IPS DF 6.9 (cell line): Measurements from ENCODE around the gene MRPS7.
A peak's percentile ranks its signal among the peaks of the same experiment; 100 is the strongest.
"Not testable (repeated sequence)": the region's sequence is repeated elsewhere in the genome, so short reads cannot be mapped to it uniquely, and the experiment has no call there.

Source experiments
- DNase-seq: peaks from one replicate; pipeline ENCODE4 v3.0.0-alpha.2; 2013; ENCODE audit warnings: low read depth, low spot score
- H3K27ac ChIP-seq: one replicate; pipeline ENCODE4 v1.5.1; 2013; ENCODE audit warnings: low read length, control low read depth
- H3K27me3 ChIP-seq: 2 replicates; pipeline ENCODE4 v1.6.1; 2013; ENCODE audit warnings: mild to moderate bottlenecking, low read length; ENCODE audit not compliant: control insufficient read depth, insufficient read depth
- H3K36me3 ChIP-seq: 2 replicates; pipeline ENCODE4 v1.6.1; 2013; ENCODE audit warnings: low read length; ENCODE audit not compliant: control insufficient read depth, insufficient read depth
- H3K4me1 ChIP-seq: 2 replicates; pipeline ENCODE4 v1.6.1; 2013; ENCODE audit warnings: low read length; ENCODE audit not compliant: control insufficient read depth, insufficient read depth
- H3K4me3 ChIP-seq: 2 replicates; pipeline ENCODE4 v1.5.1; 2013; ENCODE audit warnings: mild to moderate bottlenecking, low read length
- H3K9me3 ChIP-seq: 2 replicates; pipeline ENCODE4 v1.6.1; 2013; ENCODE audit warnings: low read length, inconsistent platforms; ENCODE audit not compliant: control insufficient read depth, insufficient read depth
- WGBS: extraction: QIAGEN DNeasy Blood & Tissue Kit; methylation state at CpG from one replicate; pipeline ENCODE4 v1.1.7; 2013; ENCODE audit warnings: mixed read lengths, missing lambda C conversion rate; ENCODE audit not compliant: insufficient read length, insufficient coverage; 5-methylcytosine and 5-hydroxymethylcytosine counted together

MRPS7 gene

GRCh38 chr17:75289832-75290337, 28.2 kb downstream of the MRPS7 start:
- no CpG with 5 or more reads among the region's 26 CpGs for WGBS
- H3K4me1 ChIP-seq = no peaks in the 10 kb centered on the region
- DNase-seq = no peak
- H3K27ac ChIP-seq = no peak overlapping the region
- no peaks in the 10 kb centered on the region for H3K27me3 ChIP-seq
- H3K4me3 ChIP-seq = peak overlapping the region; percentile 15; the same call in 1 of the 2 replicates
- H3K36me3 ChIP-seq = peaks cover 8% of the 10 kb centered on the region; the same call in 1 of the 2 replicates
- H3K9me3 ChIP-seq = no peaks in the 10 kb centered on the region

GRCh38 chr17:75292810-75293448, 31.2 kb downstream of the MRPS7 start:
- not testable (repeated sequence) for H3K4me1 ChIP-seq, H3K36me3 ChIP-seq, H3K27ac ChIP-seq, DNase-seq, H3K9me3 ChIP-seq, H3K27me3 ChIP-seq, H3K4me3 ChIP-seq
- WGBS = no CpG with 5 or more reads among the region's 16 CpGs

- Histone ChIP-seq H3K9me3 (no peaks in the 10 kb centered on the region), H3K4me1 (no peaks in the 10 kb centered on the region), H3K4me3 (no peak overlapping the region), H3K36me3 (no peaks in the 10 kb centered on the region), H3K27me3 (no peaks in the 10 kb centered on the region), H3K27ac (no peak overlapping the region)
- no CpG with 5 or more reads among the region's 8 CpGs for WGBS
- no peak for DNase-seq
These were observed 33.8 kb downstream of the MRPS7 start for GRCh38 chr17:75295201-75296158.

GRCh38 chr17:75300280-75300679, 38.6 kb downstream of the MRPS7 start:
- Histone ChIP-seq H3K4me1 (no peaks in the 10 kb centered on the region), H3K9me3 (no peaks in the 10 kb centered on the region), H3K27me3 (no peaks in the 10 kb centered on the region), H3K36me3 (no peaks in the 10 kb centered on the region), H3K27ac (no peak overlapping the region), H3K4me3 (no peak overlapping the region)
- DNase-seq = no peak
- no CpG with 5 or more reads among the region's 7 CpGs for WGBS

- Histone ChIP-seq H3K27me3 (no peaks in the 10 kb centered on the region), H3K4me3 (no peak overlapping the region), H3K9me3 (no peaks in the 10 kb centered on the region), H3K4me1 (no peaks in the 10 kb centered on the region), H3K27ac (no peak overlapping the region), H3K36me3 (no peaks in the 10 kb centered on the region)
- DNase-seq = no peak
- no CpG with 5 or more reads among the region's 9 CpGs for WGBS
These were observed 39.4 kb downstream of the MRPS7 start for GRCh38 chr17:75301049-75301448.

GRCh38 chr17:75301502-75302206, 40.0 kb downstream of the MRPS7 start:
- Histone ChIP-seq H3K27ac (no peak overlapping the region), H3K4me1 (no peaks in the 10 kb centered on the region), H3K4me3 (no peak overlapping the region), H3K9me3 (no peaks in the 10 kb centered on the region), H3K27me3 (no peaks in the 10 kb centered on the region), H3K36me3 (no peaks in the 10 kb centered on the region)
- WGBS = no CpG with 5 or more reads among the region's 17 CpGs
- no peak for DNase-seq

- Histone ChIP-seq H3K4me3 (no peak overlapping the region), H3K4me1 (no peaks in the 10 kb centered on the region), H3K27ac (no peak overlapping the region), H3K9me3 (no peaks in the 10 kb centered on the region), H3K27me3 (no peaks in the 10 kb centered on the region), H3K36me3 (no peaks in the 10 kb centered on the region)
- no peak for DNase-seq
- no CpG with 5 or more reads among the region's 13 CpGs for WGBS
These were observed 46.5 kb downstream of the MRPS7 start for GRCh38 chr17:75307957-75308731.

GRCh38 chr17:75308732-75309629, 47.3 kb downstream of the MRPS7 start:
- no peak overlapping the region for H3K4me3 ChIP-seq
- H3K36me3 ChIP-seq = no peaks in the 10 kb centered on the region
- WGBS = no CpG with 5 or more reads among the region's 20 CpGs
- no peak overlapping the region for H3K27ac ChIP-seq
- no peaks in the 10 kb centered on the region for H3K4me1 ChIP-seq
- no peaks in the 10 kb centered on the region for H3K9me3 ChIP-seq
- no peaks in the 10 kb centered on the region for H3K27me3 ChIP-seq
- no peak for DNase-seq

- Histone ChIP-seq H3K27ac (no peak overlapping the region), H3K36me3 (0 out of 2 replicates have a peak, but pooled peaks cover 2% of the 10 kb centered on the region), H3K4me3 (no peak overlapping the region), H3K4me1 (no peaks in the 10 kb centered on the region), H3K9me3 (no peaks in the 10 kb centered on the region), H3K27me3 (no peaks in the 10 kb centered on the region)
- no peak for DNase-seq
- WGBS = no CpG with 5 or more reads among the region's 14 CpGs
These were observed 52.4 kb downstream of the MRPS7 start for GRCh38 chr17:75313941-75314551.
